IMR-90 (cell line): ENCODE measurements around the gene SLC27A3. TPM values are rescaled to one million over a fixed set of nuclear protein-coding genes. Genes with fewer than 3 reads are reported as not detected.

Experiments
- ATAC-seq: fragments of 200-7000 bp; cut with Tn5 transposase; 2 replicates; pipeline ENCODE4 v1.9.1; 2020; ENCODE audit warnings: low read depth, mild to moderate bottlenecking, moderate library complexity
- BruUV-seq: library from RNA; stranded (reverse); fragments of 400-500 nt; replicated peaks from 2 replicates; lab custom pipeline; 2021; lab: Mats Ljungman, UMichigan
- CTCF ChIA-PET: fragments of 300-600 bp; formaldehyde crosslinking; extraction: SDS; loops from one replicate; lab custom pipeline; 2021; ENCODE audit warnings: antibody characterized with exemption; lab: Yijun Ruan, JAX
- POLR2A ChIA-PET: fragments of 300-600 bp; sonication (Branson Sonifier 250); formaldehyde crosslinking; loops from one replicate; lab custom pipeline; 2022; ENCODE audit warnings: antibody characterized with exemption; ENCODE audit not compliant: unreplicated experiment; lab: Charles Lee
- DNase-seq: peaks from one replicate; pipeline ENCODE4 v3.0.0; 2013
- H2AFZ ChIP-seq: replicated peaks from 2 replicates; pipeline ENCODE3; 2013; ENCODE audit warnings: low read length, mild to moderate bottlenecking; ENCODE audit not compliant: poor library complexity
- H2AK5ac ChIP-seq: 2 replicates; pipeline ENCODE4 v1.6.1; 2013; ENCODE audit warnings: low read depth, low read length, inconsistent platforms
- H2AK9ac ChIP-seq: replicated peaks from 2 replicates; pipeline ENCODE3; 2013; ENCODE audit warnings: mild to moderate bottlenecking, low read depth, low read length, moderate library complexity; ENCODE audit not compliant: poor library complexity
- H2BK120ac ChIP-seq: 2 replicates; pipeline ENCODE4 v1.6.1; 2013; ENCODE audit warnings: low read depth, low read length, inconsistent platforms
- H2BK15ac ChIP-seq: 3 replicates; pipeline ENCODE4 v1.6.1; 2013; ENCODE audit warnings: low read depth, low read length, inconsistent platforms
- H2BK20ac ChIP-seq: 2 replicates; pipeline ENCODE4 v1.6.1; 2013; ENCODE audit warnings: low read depth, mild to moderate bottlenecking, inconsistent platforms, low read length, moderate library complexity
- H2BK5ac ChIP-seq: 2 replicates; pipeline ENCODE4 v1.6.1; 2013; ENCODE audit warnings: mild to moderate bottlenecking, low read depth, low read length, inconsistent platforms; ENCODE audit not compliant: poor library complexity, severe bottlenecking
- H3K14ac ChIP-seq: replicated peaks from 2 replicates; pipeline ENCODE4 v1.6.1; 2013; ENCODE audit warnings: low read depth, low read length, inconsistent platforms
- H3K18ac ChIP-seq: 2 replicates; pipeline ENCODE4 v1.6.1; 2013; ENCODE audit warnings: low read depth, low read length, control low read depth
- H3K23ac ChIP-seq: 2 replicates; pipeline ENCODE4 v1.6.1; 2013; ENCODE audit warnings: low read depth, low read length, inconsistent platforms
- H3K27ac ChIP-seq: 2 replicates; pipeline ENCODE4 v1.5.1; 2013; ENCODE audit warnings: mild to moderate bottlenecking, control low read depth, low read length; ENCODE audit not compliant: insufficient read depth
- H3K27me3 ChIP-seq: 2 replicates; pipeline ENCODE4 v1.6.1; 2013; ENCODE audit warnings: low read length; ENCODE audit not compliant: control insufficient read depth, insufficient read depth
- H3K36me3 ChIP-seq: 2 replicates; pipeline ENCODE4 v1.6.1; 2013; ENCODE audit warnings: low read length, mixed read lengths; ENCODE audit not compliant: control insufficient read depth, insufficient read depth
- H3K4ac ChIP-seq: 2 replicates; pipeline ENCODE4 v1.6.1; 2013; ENCODE audit warnings: low read depth, low read length, inconsistent platforms
- H3K4me1 ChIP-seq: 2 replicates; pipeline ENCODE4 v1.6.1; 2013; ENCODE audit warnings: low read length, mixed read lengths; ENCODE audit not compliant: control insufficient read depth, insufficient read depth
- H3K4me2 ChIP-seq: 2 replicates; pipeline ENCODE4 v1.6.1; 2013; ENCODE audit warnings: low read depth, mild to moderate bottlenecking, control low read depth, low read length, moderate library complexity
- H3K4me3 ChIP-seq: 2 replicates; pipeline ENCODE4 v1.5.1; 2013; ENCODE audit warnings: low read depth, mild to moderate bottlenecking, control low read depth, low read length, moderate library complexity; ENCODE audit not compliant: insufficient read depth
- H3K56ac ChIP-seq: 2 replicates; pipeline ENCODE4 v1.6.1; 2013; ENCODE audit warnings: low read length, inconsistent platforms; ENCODE audit not compliant: insufficient read depth; ENCODE audit errors: extremely low read depth
- H3K79me1 ChIP-seq, 2 experiments: 2 replicates each; pipeline ENCODE4 v1.6.1; 2013; ENCODE audit warnings: low read length in 2 of 2, inconsistent platforms in 1 of 2, low read depth in 1 of 2
- H3K9ac ChIP-seq: 2 replicates; pipeline ENCODE4 v1.6.1; 2013; ENCODE audit warnings: low read depth, low read length, control low read depth
- H3K9me1 ChIP-seq: 2 replicates; pipeline ENCODE4 v1.6.1; 2013; ENCODE audit warnings: low read length, inconsistent platforms; ENCODE audit not compliant: insufficient read depth
- H3K9me3 ChIP-seq: 2 replicates; pipeline ENCODE4 v1.6.1; 2013; ENCODE audit warnings: low read length; ENCODE audit not compliant: control insufficient read depth, insufficient read depth
- H4K20me1 ChIP-seq: 2 replicates; pipeline ENCODE4 v1.6.1; 2013; ENCODE audit warnings: low read length, inconsistent platforms; ENCODE audit not compliant: insufficient read depth
- H4K5ac ChIP-seq: 2 replicates; pipeline ENCODE4 v1.6.1; 2013; ENCODE audit warnings: mild to moderate bottlenecking, low read depth, low read length, control low read depth
- H4K8ac ChIP-seq, 2 experiments: 2 replicates each; pipeline ENCODE4 v1.6.1; 2013; ENCODE audit warnings: low read depth in 2 of 2, low read length in 2 of 2, control low read depth in 1 of 2, inconsistent platforms in 1 of 2
- H4K91ac ChIP-seq: 2 replicates; pipeline ENCODE4 v1.6.1; 2013; ENCODE audit warnings: low read depth, low read length, inconsistent platforms; ENCODE audit not compliant: insufficient read depth
- CEBPB ChIP-seq: IDR thresholded peaks from 2 replicates; pipeline ENCODE4 v1.6.1; 2012; ENCODE audit warnings: low read depth, low read length, improper control_type of control experiment
- CHD1 ChIP-seq: IDR thresholded peaks from 2 replicates; pipeline ENCODE4 v1.6.1; 2012; ENCODE audit warnings: low read depth, low read length, improper control_type of control experiment
- FOS ChIP-seq: fragments of 150-350 bp; IDR thresholded peaks from 2 replicates; pipeline ENCODE4 v1.6.1; 2016; ENCODE audit warnings: low read depth, low read length
- POLR2A ChIP-seq: IDR thresholded peaks from 2 replicates; pipeline ENCODE4 v1.6.1; 2012; ENCODE audit warnings: mild to moderate bottlenecking, low read depth, low read length
- RAD21 ChIP-seq: IDR thresholded peaks from 2 replicates; pipeline ENCODE4 v1.6.1; 2012; ENCODE audit warnings: low read length, improper control_type of control experiment
- RCOR1 ChIP-seq: IDR thresholded peaks from 2 replicates; pipeline ENCODE4 v1.6.1; 2012; ENCODE audit warnings: mild to moderate bottlenecking, low read length, improper control_type of control experiment; ENCODE audit not compliant: insufficient replicate concordance
- SMC3 ChIP-seq: fragments of 150-350 bp; IDR thresholded peaks from 2 replicates; pipeline ENCODE4 v1.6.1; 2016; ENCODE audit warnings: low read depth, mild to moderate bottlenecking, antibody characterized with exemption, low read length, moderate library complexity
- WGBS, 2 experiments: methylation state at CpG; one replicate each; pipeline versions ENCODE4 v1.1.5 to v1.1.7; 2013; ENCODE audit warnings: missing lambda C conversion rate in 2 of 2; ENCODE audit not compliant: insufficient read length in 1 of 2; ENCODE audit errors: extremely low coverage in 2 of 2; 5-methylcytosine and 5-hydroxymethylcytosine counted together
- dilution Hi-C: fragments of 300-500 bp; cut with HindIII; formaldehyde crosslinking; loops from one replicate; pipeline ENCODE4 v1.14.3; 2018; ENCODE audit warnings: low sequenced_read_pairs; ENCODE audit not compliant: unreplicated experiment
- in situ Hi-C: fragments of 300-500 bp; cut with MboI; formaldehyde crosslinking; loops from 3 replicates; pipeline ENCODE4 v1.14.3; 2019; ENCODE audit warnings: low sequenced_read_pairs, inconsistent platforms, mixed read lengths
- intact Hi-C: fragments of 100-400 bp; cut with micrococcal nuclease; formaldehyde crosslinking; loops from 2 replicates; pipeline ENCODE4 v1.10.0; 2022
- polyA plus RNA-seq, 3 experiments: library from polyadenylated mRNA; depleted of rRNA; stranded (reverse); fragments of >200 nt; gene quantifications; 2 replicates each; pipeline ENCODE4 v1.2.3, GENCODE V29; 2012; ENCODE audit warnings: low replicate concordance in 1 of 3
- total RNA-seq: library from RNA; depleted of rRNA; stranded (reverse); fragments of >200 nt; gene quantifications from 2 replicates; pipeline ENCODE4 v1.2.3, GENCODE V29; 2012

Gene SLC27A3
- total and polyA plus RNA-seq, 2 of the 4 experiments (the other 2 are of a cell fraction), result 3.2 to 9.3 TPM

GRCh38 chr1:153798468-153798780 lies 23.2 kb downstream of the SLC27A3 start:
- H3K9me1 ChIP-seq, result no peaks in the 10 kb centered on the region
- H2BK5ac ChIP-seq, result no peak overlapping the region
- no peak overlapping the region for H2AK5ac ChIP-seq
- no peaks in the 10 kb centered on the region for H3K4me1 ChIP-seq
- CTCF ChIA-PET, result no interaction called here
- H4K5ac ChIP-seq, result no peak overlapping the region
- no peak overlapping the region for H3K4me3 ChIP-seq
- H3K4me2 ChIP-seq, result no peak overlapping the region
- no peak overlapping the region for H3K4ac ChIP-seq
- BruUV-seq, result no TSS peak
- no peak for TF ChIP-seq RCOR1
- no peak for TF ChIP-seq CHD1
- no peak for TF ChIP-seq CEBPB
- no peak for TF ChIP-seq RAD21
- no peak for TF ChIP-seq FOS
- TF ChIP-seq SMC3, result no peak
- TF ChIP-seq POLR2A, result no peak
- H3K56ac ChIP-seq, result no peak overlapping the region
- no peaks in the 10 kb centered on the region for H3K27me3 ChIP-seq
- intact Hi-C loops (loop anchor here (10.0 kb wide), 1 partner anchor 126 kb away; the partner anchor contains the start of gene GATAD2B), in situ Hi-C loops (loop anchor here (5.0 kb wide), 1 partner anchor 149 kb away; the partner anchor contains the start of gene DENND4B), dilution Hi-C loops (no loop called here)
- no peak overlapping the region for H2BK20ac ChIP-seq
- H3K23ac ChIP-seq, result no peak overlapping the region
- H3K9ac ChIP-seq, result no peak overlapping the region
- no peaks in the 10 kb centered on the region for H4K20me1 ChIP-seq
- no peaks in the 10 kb centered on the region for H3K79me1 ChIP-seq
- H3K36me3 ChIP-seq, result peaks cover 6% of the 10 kb centered on the region; the same call in 1 of the 2 replicates
- DNase-seq, result no peak
- H3K27ac ChIP-seq, result no peak overlapping the region
- POLR2A ChIA-PET, result no interaction called here
- H3K18ac ChIP-seq, result no peak overlapping the region
- no peak overlapping the region for H2BK120ac ChIP-seq
- ATAC-seq, result no peak
- no peak overlapping the region for H2AFZ ChIP-seq
- no peaks in the 10 kb centered on the region for H3K9me3 ChIP-seq
- H4K8ac ChIP-seq, result no peak overlapping the region
- H3K14ac ChIP-seq, result no peak overlapping the region
- no peak overlapping the region for H4K91ac ChIP-seq
- WGBS, 2 experiments, result 61% methylated on average over 2 of the region's 3 CpGs; no CpG with 5 or more reads in 1 of the 2 experiments
- H2AK9ac ChIP-seq, result no peak overlapping the region
- H2BK15ac ChIP-seq, result no peak overlapping the region
